Kidney (tissue), 14 donors: Measurements from ENCODE around the gene KIF24. TPM values are rescaled to one million over a fixed set of nuclear protein-coding genes. Genes with fewer than 3 reads are reported as not detected.

Experiments used
- DNase-seq, 5 donors: peaks; one replicate each; pipeline ENCODE4 v3.0.0-alpha.2; 2013 to 2020
- FAIRE-seq: peaks from 2 replicates; lab custom pipeline; 2012; peaks lifted over from hg19 to GRCh38; lab: Jason Lieb, UNC
- H3K27ac ChIP-seq, 2 donors: one replicate each; pipeline ENCODE4 v1.7.0; 2013; ENCODE audit warnings: low read depth in 2 of 2, low read length in 2 of 2, inconsistent platforms in 1 of 2
- H3K27me3 ChIP-seq: one replicate; pipeline ENCODE4 v1.7.1; 2013; ENCODE audit warnings: low read length, inconsistent platforms; ENCODE audit not compliant: control insufficient read depth, insufficient read depth
- H3K36me3 ChIP-seq, 3 donors: one replicate each; pipeline versions ENCODE4 v1.7.0 to v1.7.1; 2013; ENCODE audit warnings: low read length in 3 of 3, control low read depth in 1 of 3, inconsistent platforms in 1 of 3; ENCODE audit not compliant: insufficient read depth in 3 of 3, control insufficient read depth in 2 of 3
- H3K4me1 ChIP-seq, 3 donors: one replicate each; pipeline versions ENCODE4 v1.7.0 to v1.7.1; 2013; ENCODE audit warnings: low read length in 3 of 3, inconsistent platforms in 1 of 3, low read depth in 1 of 3; ENCODE audit not compliant: control insufficient read depth in 2 of 3, insufficient read depth in 2 of 3
- H3K4me3 ChIP-seq, 3 donors: one replicate each; pipeline versions ENCODE4 v1.7.0 to v1.8.1; 2013; ENCODE audit warnings: low read length in 3 of 3, control low read depth in 1 of 3, inconsistent platforms in 1 of 3
- H3K9ac ChIP-seq, 3 donors: one replicate each; pipeline versions ENCODE4 v1.7.0 to v1.7.1; 2013; ENCODE audit warnings: low read length in 3 of 3, control low read depth in 1 of 3, inconsistent platforms in 1 of 3
- H3K9me3 ChIP-seq, 3 donors: one replicate each; pipeline versions ENCODE4 v1.7.0 to v1.7.1; 2013; ENCODE audit warnings: low read length in 3 of 3, control low read depth in 1 of 3, inconsistent platforms in 1 of 3; ENCODE audit not compliant: control insufficient read depth in 2 of 3, insufficient read depth in 1 of 3
- intact Hi-C: fragments of 100-400 bp; cut with DNase I; formaldehyde crosslinking; loops from one replicate; pipeline ENCODE4 v1.11.1; 2022
- polyA plus RNA-seq: library from polyadenylated mRNA; stranded (reverse); fragments of 350-450 nt; fragmentation: Illumina TruSeq; extraction: RNeasy Lipid Tissue Mini Kit (QIAGEN cat#74804); gene quantifications from one replicate; pipeline ENCODE4 v1.2.3, GENCODE V29; 2014; ENCODE audit warnings: low read depth, low replicate concordance; ENCODE audit not compliant: insufficient read depth
- total RNA-seq: library from RNA; stranded (reverse); fragmentation: NEBNext Ultra II Directional; extraction: Animal tissue kit (Norgen Biotek cat#: 25700); gene quantifications from one replicate; pipeline ENCODE4 v1.2.1, GENCODE V29; 2021
- TF ChIP-seq, protein P1 (sequence below): IDR thresholded peaks from 3 replicates; pipeline ENCODE4 v1.5.1; 2012; ENCODE audit warnings: mild to moderate bottlenecking, moderate library complexity, borderline replicate concordance; ENCODE audit not compliant: insufficient read depth; ENCODE audit errors: extremely low read depth
- donor health status: control.
- donor health status: control.
- donor health status: control.
- donor health status: control.
- donor health status: control.
- donor health status: DM: yes; HTN: yes; CAD: no.
- donor health status: Normal renal cell carcinoma (clear cell type).

KIF24 gene
- total and polyA plus RNA-seq, 2 donors from 2014 or later, result 0.58 to 2.8 TPM

DNA sequence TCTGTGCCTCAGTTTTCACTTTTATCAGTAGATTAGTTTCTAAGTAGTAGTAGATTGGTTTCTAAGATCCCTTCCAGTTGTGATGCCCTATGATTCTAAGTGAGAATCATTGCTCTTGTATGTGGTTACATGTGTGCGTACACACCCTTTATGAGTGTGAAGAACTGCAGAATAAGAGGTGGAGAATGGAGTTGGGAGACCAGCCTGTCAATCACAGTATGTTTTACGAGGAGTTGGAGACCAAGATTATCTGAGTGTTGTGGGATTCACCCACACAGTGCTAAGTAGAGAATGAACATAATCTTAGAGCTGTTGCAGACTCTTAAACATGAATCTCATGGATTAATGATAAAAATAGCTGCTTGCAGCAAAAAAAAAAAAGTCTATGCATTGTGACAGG, 37.6 kb downstream of the KIF24 start:
- intact Hi-C loops, result no loop called here
- Histone ChIP-seq H3K27ac (no peak overlapping the region), H3K27me3 (no peaks in the 10 kb centered on the region), H3K4me3 (no peak overlapping the region), H3K9me3 (no peaks in the 10 kb centered on the region), H3K4me1 (no peaks in the 10 kb centered on the region), H3K9ac (no peak overlapping the region), H3K36me3 (no peaks in the 10 kb centered on the region)
- DNase-seq (no peak), FAIRE-seq (no peak)
- TF ChIP-seq, protein P1, sequence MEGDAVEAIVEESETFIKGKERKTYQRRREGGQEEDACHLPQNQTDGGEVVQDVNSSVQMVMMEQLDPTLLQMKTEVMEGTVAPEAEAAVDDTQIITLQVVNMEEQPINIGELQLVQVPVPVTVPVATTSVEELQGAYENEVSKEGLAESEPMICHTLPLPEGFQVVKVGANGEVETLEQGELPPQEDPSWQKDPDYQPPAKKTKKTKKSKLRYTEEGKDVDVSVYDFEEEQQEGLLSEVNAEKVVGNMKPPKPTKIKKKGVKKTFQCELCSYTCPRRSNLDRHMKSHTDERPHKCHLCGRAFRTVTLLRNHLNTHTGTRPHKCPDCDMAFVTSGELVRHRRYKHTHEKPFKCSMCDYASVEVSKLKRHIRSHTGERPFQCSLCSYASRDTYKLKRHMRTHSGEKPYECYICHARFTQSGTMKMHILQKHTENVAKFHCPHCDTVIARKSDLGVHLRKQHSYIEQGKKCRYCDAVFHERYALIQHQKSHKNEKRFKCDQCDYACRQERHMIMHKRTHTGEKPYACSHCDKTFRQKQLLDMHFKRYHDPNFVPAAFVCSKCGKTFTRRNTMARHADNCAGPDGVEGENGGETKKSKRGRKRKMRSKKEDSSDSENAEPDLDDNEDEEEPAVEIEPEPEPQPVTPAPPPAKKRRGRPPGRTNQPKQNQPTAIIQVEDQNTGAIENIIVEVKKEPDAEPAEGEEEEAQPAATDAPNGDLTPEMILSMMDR, result no peak

DNA sequence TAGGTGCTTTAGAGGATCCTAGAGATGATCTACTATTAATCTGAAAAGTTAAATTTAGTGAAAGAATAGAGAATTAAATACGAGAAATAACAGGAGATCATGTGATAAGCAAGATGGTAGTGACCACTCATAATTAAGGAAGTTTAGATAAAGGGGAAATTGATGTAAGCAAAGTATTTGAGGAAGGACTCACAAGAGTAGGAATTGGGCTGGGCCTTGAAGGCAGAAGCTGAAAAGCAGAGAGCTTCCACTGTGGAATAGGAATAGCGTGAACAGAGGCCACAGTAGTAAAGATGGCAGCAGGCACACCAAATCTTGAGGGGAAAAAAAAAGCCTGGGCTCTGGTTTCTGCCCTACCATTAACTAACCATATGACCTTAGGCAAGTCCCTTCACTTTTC, 38.0 kb downstream of the KIF24 start:
- Histone ChIP-seq H3K4me3 (no peak overlapping the region), H3K9ac (no peak overlapping the region), H3K4me1 (no peaks in the 10 kb centered on the region), H3K36me3 (no peaks in the 10 kb centered on the region), H3K27ac (no peak overlapping the region), H3K27me3 (no peaks in the 10 kb centered on the region), H3K9me3 (no peaks in the 10 kb centered on the region)
- DNase-seq (no peak), FAIRE-seq (no peak)
- intact Hi-C loops, result no loop called here
- TF ChIP-seq, protein P1, result no peak

DNA sequence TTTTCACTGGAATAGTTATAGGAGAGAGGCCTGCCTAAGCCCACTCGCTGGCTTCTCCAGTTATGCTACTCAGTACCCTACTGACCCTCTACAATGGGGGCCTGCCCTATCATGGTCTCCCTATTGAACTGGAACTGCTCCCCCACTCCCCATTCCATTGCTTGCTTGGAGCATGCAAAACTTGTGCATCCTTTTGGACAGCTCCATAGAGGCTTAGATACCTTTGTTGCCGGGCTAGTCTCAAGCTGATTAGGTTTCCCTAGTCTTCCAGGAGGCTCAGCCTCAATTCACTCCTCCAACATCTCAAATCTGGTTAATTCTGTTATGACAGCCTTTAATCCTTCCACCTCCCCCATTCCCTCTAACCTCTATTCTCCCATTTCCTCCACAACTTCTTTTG, 39.9 kb downstream of the KIF24 start:
- no peak overlapping the region for H3K9ac ChIP-seq
- FAIRE-seq (no peak), DNase-seq (no peak)
- H3K27me3 ChIP-seq, result no peaks in the 10 kb centered on the region
- H3K4me1 ChIP-seq, result no peaks in the 10 kb centered on the region
- TF ChIP-seq, protein P1, result no peak
- H3K4me3 ChIP-seq, result no peak overlapping the region
- H3K36me3 ChIP-seq, result no peaks in the 10 kb centered on the region
- H3K27ac ChIP-seq, result no peak overlapping the region
- no peaks in the 10 kb centered on the region for H3K9me3 ChIP-seq
- intact Hi-C loops, result no loop called here

DNA sequence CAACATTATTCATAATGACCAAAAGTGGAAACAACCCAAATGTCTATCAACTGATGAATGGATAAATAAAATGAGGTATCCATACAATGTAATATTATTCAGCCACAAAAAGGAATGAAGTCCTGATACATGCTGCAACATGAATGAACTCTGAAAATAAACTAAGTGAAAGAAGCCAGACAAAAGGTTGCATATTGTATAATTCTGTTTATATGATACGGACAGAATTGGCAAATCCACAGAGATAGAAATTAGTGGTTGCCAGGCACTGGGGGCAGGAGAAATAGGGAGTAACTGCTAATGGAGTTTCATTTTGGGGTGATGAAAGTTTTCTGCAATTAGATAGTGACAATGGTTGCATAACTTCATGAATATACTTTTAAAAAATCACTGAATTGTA, 47.0 kb downstream of the KIF24 start:
- intact Hi-C loops, result no loop called here
- Histone ChIP-seq H3K36me3 (no peaks in the 10 kb centered on the region), H3K9me3 (no peaks in the 10 kb centered on the region), H3K27ac (no peak overlapping the region), H3K9ac (no peak overlapping the region), H3K27me3 (no peaks in the 10 kb centered on the region), H3K4me1 (no peaks in the 10 kb centered on the region), H3K4me3 (no peak overlapping the region)
- FAIRE-seq (no peak), DNase-seq (no peak)
- TF ChIP-seq, protein P1, result no peak
